ENCODE data around the gene IGFBP3. TPM values are rescaled to one million over a fixed set of nuclear protein-coding genes. Genes with fewer than 3 reads are reported as not detected.

The IGFBP3 gene
- total and polyA plus RNA-seq, 2 experiments from 2014 or later = 11.2 to 11.3 TPM

DNA sequence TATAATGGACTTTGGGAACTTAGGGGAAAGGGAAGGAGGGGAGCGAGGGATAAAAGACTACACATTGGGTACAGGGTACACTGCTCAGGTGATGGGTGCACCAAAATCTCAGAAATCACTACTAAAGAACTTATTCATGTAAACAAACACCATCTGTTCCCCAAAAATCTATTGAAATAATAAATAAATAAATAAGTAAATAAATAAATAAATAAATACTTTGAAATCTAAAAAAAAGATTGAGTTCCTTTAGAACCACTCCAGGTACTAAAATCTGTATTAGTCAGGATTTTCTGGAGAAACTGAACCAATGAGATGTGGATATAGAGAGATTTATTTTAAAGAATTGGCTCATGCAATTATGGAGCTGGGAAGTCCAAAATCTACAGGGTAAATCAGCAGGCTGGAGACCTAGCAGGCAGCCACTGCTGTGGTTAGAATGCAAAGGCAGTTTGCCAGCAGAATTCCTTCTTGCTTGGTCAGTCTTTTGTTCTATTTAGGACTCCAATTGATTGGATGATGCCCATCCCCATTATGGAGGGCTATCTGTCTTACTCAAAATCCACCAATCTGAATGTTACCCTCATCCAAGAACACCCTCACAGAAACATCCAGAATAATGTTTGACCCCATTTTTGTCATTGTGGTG lies 23.9 kb downstream of the IGFBP3 start (continued):
- TF ChIP-seq CTCF (conservative IDR thresholded peaks at IDR 0.05; ENCODE audit: low read depth in 2 of 2) = no peak
- no peak for TF ChIP-seq POLR2AphosphoS5 (IDR thresholded peaks at IDR 0.05; ENCODE audit: low read depth)
- TF ChIP-seq ZNF331 (CRISPR knock-in tag; IDR thresholded peaks at IDR 0.05; ENCODE audit: low read depth) = no peak
- no peak for TF ChIP-seq EZH2phosphoT487 (IDR thresholded peaks at IDR 0.05; ENCODE audit: unreplicated experiment)
- TF ChIP-seq REST (IDR thresholded peaks at IDR 0.05; ENCODE audit: unreplicated experiment) = no peak

- H3K4me1 Mint-ChIP-seq = peaks cover 2% of the 10 kb centered on the region
- Histone ChIP-seq H4K20me1 (replicated peaks; ENCODE audit: insufficient read depth) (no peaks in the 10 kb centered on the region; the same call in 1 of the 2 replicates), H3K27me3 (ENCODE audit: insufficient read depth) (peaks cover 13% of the 10 kb centered on the region), H3K4me3 (no peak overlapping the region), H3K36me3 (ENCODE audit: insufficient read depth) (no peaks in the 10 kb centered on the region), H2AFZ (no peak overlapping the region), H3K9me2 (ENCODE audit: insufficient read depth) (0 out of 2 replicates have a peak, but pooled peaks cover 3% of the 10 kb centered on the region), H3K79me2 (replicated peaks; ENCODE audit: insufficient read depth) (no peaks in the 10 kb centered on the region), H3K4me1 (ENCODE audit: insufficient read depth) (peaks cover 4% of the 10 kb centered on the region; the same call in 1 of the 2 replicates), H3F3A (replicated peaks; ENCODE audit: low read depth) (no peaks in the 10 kb centered on the region), H3K4me2 (no peak overlapping the region), H3K27ac (ENCODE audit: low read depth) (no peak overlapping the region)
- H3K27ac Mint-ChIP-seq = no peak overlapping the region
- no peak for ATAC-seq
- H3K4me3 Mint-ChIP-seq = no peak overlapping the region
- H3K36me3 Mint-ChIP-seq (ENCODE audit: low read depth) = no peaks in the 10 kb centered on the region
- no peaks in the 10 kb centered on the region; the same call in 2 of the 3 replicates for H3K9me3 Mint-ChIP-seq
- H3K27me3 Mint-ChIP-seq (ENCODE audit: insufficient read depth, low read depth, poor library complexity) = peaks cover 14% of the 10 kb centered on the region
- DNase-seq (ENCODE audit: low spot score) = no peak
- TF ChIP-seq EZH2phosphoT487 (IDR thresholded peaks at IDR 0.05; ENCODE audit: unreplicated experiment) (no peak), EZH2 (IDR thresholded peaks at IDR 0.05; ENCODE audit: low read depth, unreplicated experiment) (no peak), POLR2AphosphoS5 (IDR thresholded peaks at IDR 0.05; ENCODE audit: low read depth) (no peak), STAT1 (IDR thresholded peaks at IDR 0.05; ENCODE audit: unreplicated experiment) (no peak), CTCF (conservative IDR thresholded peaks at IDR 0.05; ENCODE audit: low read depth in 2 of 2) (no peak), ZNF331 (CRISPR knock-in tag; IDR thresholded peaks at IDR 0.05; ENCODE audit: low read depth) (no peak), ZNF114 (CRISPR knock-in tag; IDR thresholded peaks at IDR 0.05) (no peak), CREB1 (CRISPR knock-in tag; IDR thresholded peaks at IDR 0.05; ENCODE audit: low read depth) (no peak), REST (IDR thresholded peaks at IDR 0.05; ENCODE audit: unreplicated experiment) (no peak), NANOG (IDR thresholded peaks at IDR 0.05; ENCODE audit: borderline replicate concordance) (no peak), JUNB (IDR thresholded peaks at IDR 0.05; ENCODE audit: unreplicated experiment) (no peak)
- TF ChIP-seq, protein P1, sequence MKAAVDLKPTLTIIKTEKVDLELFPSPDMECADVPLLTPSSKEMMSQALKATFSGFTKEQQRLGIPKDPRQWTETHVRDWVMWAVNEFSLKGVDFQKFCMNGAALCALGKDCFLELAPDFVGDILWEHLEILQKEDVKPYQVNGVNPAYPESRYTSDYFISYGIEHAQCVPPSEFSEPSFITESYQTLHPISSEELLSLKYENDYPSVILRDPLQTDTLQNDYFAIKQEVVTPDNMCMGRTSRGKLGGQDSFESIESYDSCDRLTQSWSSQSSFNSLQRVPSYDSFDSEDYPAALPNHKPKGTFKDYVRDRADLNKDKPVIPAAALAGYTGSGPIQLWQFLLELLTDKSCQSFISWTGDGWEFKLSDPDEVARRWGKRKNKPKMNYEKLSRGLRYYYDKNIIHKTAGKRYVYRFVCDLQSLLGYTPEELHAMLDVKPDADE (IDR thresholded peaks at IDR 0.05) = no peak
Measured at GRCh38 chr7:45894665-45895062, 26.4 kb downstream of the IGFBP3 start.

Data from GM23338 (cell line).